ENCODE data around the gene GRN. TPM values are rescaled to one million over a fixed set of nuclear protein-coding genes. Genes with fewer than 3 reads are reported as not detected.

GRN gene
- total and polyA plus RNA-seq, 2 of the 13 experiments (the other 11 are each of a cell fraction or from before 2014, with no cell fraction given): 86.6 to 143 TPM

GRCh38 chr17:44335968-44336367, 9.1 kb upstream of the GRN start:
- BruUV-seq (replicated peaks): no TSS peak
- no peak for TF ChIP-seq ATF7-NPFF (CRISPR knock-in tag; IDR thresholded peaks at IDR 0.05; ENCODE audit: low read depth)
- TF ChIP-seq ARID5B (CRISPR knock-in tag; IDR thresholded peaks at IDR 0.05): no peak
- no peak for TF ChIP-seq HMG20B (CRISPR knock-in tag; conservative IDR thresholded peaks at IDR 0.05)
- TF ChIP-seq ZNF24 (IDR thresholded peaks at IDR 0.05): no peak
- TF ChIP-seq BCL6 (CRISPR knock-in tag; IDR thresholded peaks at IDR 0.05): no peak
- no peak for TF ChIP-seq NCOA2 (CRISPR knock-in tag; IDR thresholded peaks at IDR 0.05)
- TF ChIP-seq JUNB (CRISPR knock-in tag; IDR thresholded peaks at IDR 0.05; ENCODE audit: borderline replicate concordance): no peak
- ChIA-PET CTCF (ENCODE audit: low intra/inter-chr PET ratio, low total read pairs) (no interaction called here), POLR2A (no interaction called here)
- H3K79me2 ChIP-seq (ENCODE audit: insufficient read depth, low read length): no peaks in the 10 kb centered on the region
- no peaks in the 10 kb centered on the region for H3K36me3 ChIP-seq (replicated peaks in 1 of 2; ENCODE audit: control insufficient read depth in 1 of 2, insufficient read depth in 2 of 2, low read length in 2 of 2)
- H3K4me1 ChIP-seq (ENCODE audit: insufficient read depth, low read length): peaks cover 22% of the 10 kb centered on the region
- H2AFZ ChIP-seq (ENCODE audit: low read length): no peak overlapping the region
- H3K4me3 ChIP-seq (replicated peaks in 1 of 3; ENCODE audit: insufficient read depth in 1 of 3, low read depth in 2 of 3, low read length in 3 of 3): no peak overlapping the region
- FAIRE-seq: no peak
- intact Hi-C loops (cut with micrococcal nuclease; ENCODE audit: unreplicated experiment) (no loop called here), in situ Hi-C loops (cut with HindIII; ENCODE audit: extremely low pct_ligation_motif_present, low pct_unique_long_range_greater_than_20kb) (no loop called here)
- H3K27ac ChIP-seq (ENCODE audit: extremely low read length, insufficient read depth, low read length): no peak overlapping the region
- WGBS (ENCODE audit: low lambda C conversion rate): 21% methylated on average over 5 of the region's 5 CpGs
- H3K4me2 ChIP-seq (ENCODE audit: low read depth, low read length): no peak overlapping the region
- no peak for DNase-seq (ENCODE audit: low spot score)
- H3K9ac ChIP-seq (ENCODE audit: insufficient read depth, low read depth, low read length): no peak overlapping the region
- no peak for ATAC-seq
- H4K20me1 ChIP-seq (ENCODE audit: insufficient read depth, low read length): no peaks in the 10 kb centered on the region
- no peaks in the 10 kb centered on the region for H3K9me3 ChIP-seq (ENCODE audit: low read length)
- H3K27me3 ChIP-seq (ENCODE audit: control insufficient read depth in 1 of 2, insufficient read depth in 2 of 2, low read length in 2 of 2): peaks cover 2 to 40% of the 10 kb centered on the region in 2 experiments
